SK-N-SH treated with all-trans-retinoic acid at 6 μM for 48 hours (cell line): ENCODE measurements around the gene HP1BP3.

Experiments used
- ARNTL ChIP-seq: fragments of 450-650 bp; formaldehyde crosslinking; IDR thresholded peaks from 2 replicates; pipeline ENCODE4 v1.5.0; 2020; ENCODE audit warnings: low read depth, mild to moderate bottlenecking, moderate library complexity, borderline replicate concordance
- BACH2 ChIP-seq: fragments of 250-450 bp; sonication (Bioruptor Pico); IDR thresholded peaks from 2 replicates; pipeline ENCODE4 v1.9.0; 2021; ENCODE audit warnings: mild to moderate bottlenecking, borderline replicate concordance
- CREB5 ChIP-seq: fragments of 250-450 bp; sonication (Bioruptor Pico); IDR thresholded peaks from 2 replicates; pipeline ENCODE4 v1.5.1; 2020; ENCODE audit warnings: low read depth, mild to moderate bottlenecking, moderate library complexity
- CSRNP3 ChIP-seq: fragments of 250-450 bp; sonication (Bioruptor Pico); IDR thresholded peaks from 2 replicates; pipeline ENCODE4 v1.5.1; 2021; ENCODE audit warnings: mild to moderate bottlenecking, moderate library complexity
- GLIS3 ChIP-seq: fragments of 250-450 bp; sonication (Bioruptor Pico); IDR thresholded peaks from 2 replicates; pipeline ENCODE4 v1.5.0; 2020; ENCODE audit warnings: mild to moderate bottlenecking, moderate library complexity
- OSR1 ChIP-seq: fragments of 250-450 bp; sonication (Bioruptor Pico); IDR thresholded peaks from 2 replicates; pipeline ENCODE4 v1.8.0; 2022; ENCODE audit warnings: moderate library complexity, mild to moderate bottlenecking, inconsistent platforms
- PATZ1 ChIP-seq: fragments of 250-450 bp; sonication (Bioruptor Pico); IDR thresholded peaks from 2 replicates; pipeline ENCODE4 v1.8.0; 2020; ENCODE audit warnings: mild to moderate bottlenecking, moderate library complexity, borderline replicate concordance
- PPARA ChIP-seq: fragments of 250-450 bp; sonication (Bioruptor Pico); IDR thresholded peaks from 2 replicates; pipeline ENCODE4 v1.5.0; 2020; ENCODE audit warnings: mild to moderate bottlenecking, borderline replicate concordance
- RARB ChIP-seq: fragments of 250-450 bp; sonication (Bioruptor Pico); IDR thresholded peaks from 2 replicates; pipeline ENCODE4 v1.8.0; 2021; ENCODE audit warnings: mild to moderate bottlenecking, moderate library complexity
- ZFP3 ChIP-seq: fragments of 250-450 bp; sonication (Bioruptor Pico); IDR thresholded peaks from 2 replicates; pipeline ENCODE4 v1.5.0; 2020; ENCODE audit warnings: mild to moderate bottlenecking, moderate library complexity
- ZFP30 ChIP-seq: fragments of 450-650 bp; formaldehyde crosslinking; IDR thresholded peaks from 2 replicates; pipeline ENCODE4 v1.5.0; 2022; ENCODE audit warnings: mild to moderate bottlenecking, moderate library complexity
- ZNF70 ChIP-seq: fragments of 450-650 bp; formaldehyde crosslinking; IDR thresholded peaks from 2 replicates; pipeline ENCODE4 v1.5.0; 2020; ENCODE audit warnings: mild to moderate bottlenecking, moderate library complexity
- ZNF8 ChIP-seq: fragments of 450-650 bp; formaldehyde crosslinking; IDR thresholded peaks from 2 replicates; pipeline ENCODE4 v1.5.0; 2020; ENCODE audit warnings: mild to moderate bottlenecking, moderate library complexity

GRCh38 chr1:20821466-20821865, 34.4 kb upstream of the HP1BP3 start:
- TF ChIP-seq CSRNP3 (CRISPR knock-in tag) (no peak), ZNF70 (CRISPR knock-in tag) (no peak), ZNF8 (CRISPR knock-in tag) (no peak), RARB (CRISPR knock-in tag) (no peak), CREB5 (CRISPR knock-in tag) (no peak), BACH2 (CRISPR knock-in tag) (no peak), PATZ1 (no peak), ARNTL (CRISPR knock-in tag) (no peak), ZFP3 (no peak), GLIS3 (no peak), OSR1 (no peak), ZFP30 (CRISPR knock-in tag) (no peak), PPARA (no peak)
